GM12878 (cell line): Measurements from ENCODE around the gene PPP6R2. TPM values are rescaled to one million over a fixed set of nuclear protein-coding genes. Genes with fewer than 3 reads are reported as not detected.

Source experiments
- ATAC-seq: fragments of 200-7000 bp; cut with Tn5 transposase; 3 replicates; pipeline ENCODE4 v1.9.1; 2020; ENCODE audit warnings: mild to moderate bottlenecking, moderate library complexity
- BruUV-seq: library from RNA; stranded (reverse); fragments of 400-500 nt; replicated peaks from 2 replicates; lab custom pipeline; 2021; lab: Mats Ljungman, UMichigan
- CTCF ChIA-PET: fragments of 300-600 bp; sonication (Branson Sonifier 250); formaldehyde crosslinking; extraction: SDS; loops from one replicate; lab custom pipeline; 2021; ENCODE audit warnings: inconsistent platforms; lab: Yijun Ruan, JAX
- POLR2A ChIA-PET: fragments of 350-600 bp; formaldehyde crosslinking; extraction: SDS; loops from one replicate; lab custom pipeline; 2021; ENCODE audit warnings: inconsistent platforms; lab: Charles Lee
- RAD21 ChIA-PET: fragments of 300-600 bp; sonication (Branson Sonifier 250); formaldehyde crosslinking; loops from one replicate; lab custom pipeline; 2023; ENCODE audit warnings: antibody characterized with exemption; ENCODE audit not compliant: unreplicated experiment; lab: Charles Lee
- SMC1A ChIA-PET: fragments of 300-600 bp; sonication (Branson Sonifier 250); formaldehyde crosslinking; loops from one replicate; lab custom pipeline; 2023; ENCODE audit not compliant: unreplicated experiment, uncharacterized antibody; lab: Charles Lee
- DNase-seq: peaks from one replicate; pipeline ENCODE4 v3.0.0-alpha.2; 2011; ENCODE audit warnings: low read depth, low spot score
- FAIRE-seq: peaks from 3 replicates; lab custom pipeline; 2011; peaks lifted over from hg19 to GRCh38; lab: Jason Lieb, UNC
- H2AFZ ChIP-seq: 2 replicates; pipeline ENCODE4 v1.6.0; 2011; ENCODE audit warnings: low read depth, low read length, control low read depth; ENCODE audit not compliant: control insufficient read depth
- H3K27ac ChIP-seq: 2 replicates; pipeline ENCODE4 v1.5.1; 2011; ENCODE audit warnings: control low read depth; ENCODE audit not compliant: control insufficient read depth, insufficient read depth
- H3K27me3 ChIP-seq, 2 experiments: replicated peaks in 1 of 2; 2 replicates each; pipeline versions ENCODE4 v1.6.0 to v1.6.1; 2011; ENCODE audit warnings: low read length in 1 of 2; ENCODE audit not compliant: control insufficient read depth in 2 of 2, insufficient read depth in 2 of 2
- H3K36me3 ChIP-seq, 2 experiments: 2 replicates each; pipeline ENCODE4 v1.5.1; 2011; ENCODE audit warnings: low read length in 1 of 2; ENCODE audit not compliant: control insufficient read depth in 2 of 2, insufficient read depth in 2 of 2
- H3K4me1 ChIP-seq: 2 replicates; pipeline ENCODE4 v1.6.1; 2011; ENCODE audit warnings: mild to moderate bottlenecking, low read length, moderate library complexity, mixed read lengths; ENCODE audit not compliant: control insufficient read depth, insufficient read depth
- H3K4me2 ChIP-seq: 2 replicates; pipeline ENCODE4 v1.6.0; 2011; ENCODE audit warnings: control low read depth; ENCODE audit not compliant: control insufficient read depth, insufficient read depth
- H3K4me3 ChIP-seq: fragments of 200-600 bp; sonication (generic); 2 replicates; pipeline ENCODE4 v1.5.1; 2016
- H3K79me2 ChIP-seq: 2 replicates; pipeline ENCODE4 v1.6.0; 2011; ENCODE audit warnings: low read length; ENCODE audit not compliant: control insufficient read depth, insufficient read depth
- H3K9ac ChIP-seq: 2 replicates; pipeline ENCODE4 v1.8.0; 2011; ENCODE audit warnings: low read length, control low read depth, mixed read lengths; ENCODE audit not compliant: control insufficient read depth, insufficient read depth
- H3K9me3 ChIP-seq: replicated peaks from 3 replicates; pipeline ENCODE4 v1.5.1; 2011; ENCODE audit warnings: mild to moderate bottlenecking, low read length; ENCODE audit not compliant: control insufficient read depth, insufficient read depth
- H4K20me1 ChIP-seq: 2 replicates; pipeline ENCODE4 v1.6.0; 2011; ENCODE audit not compliant: control insufficient read depth, insufficient read depth
- CBX5 ChIP-seq: sonication (generic); IDR thresholded peaks from 2 replicates; pipeline ENCODE4 v1.6.1; 2016; ENCODE audit warnings: low read depth, moderate library complexity, mild to moderate bottlenecking, inconsistent platforms
- NRF1 ChIP-seq: conservative IDR thresholded peaks from 2 replicates; pipeline ENCODE4 v1.6.1; 2011; ENCODE audit warnings: mild to moderate bottlenecking, low read depth, low read length, improper control_type of control experiment
- POLR2A ChIP-seq: IDR thresholded peaks from 2 replicates; pipeline ENCODE4 v1.6.1; 2011; ENCODE audit warnings: low read depth, mild to moderate bottlenecking, low read length
- ZBTB11 ChIP-seq: fragments of 450-650 bp; formaldehyde crosslinking; IDR thresholded peaks from 2 replicates; pipeline ENCODE4 v1.5.0; 2022; ENCODE audit warnings: mild to moderate bottlenecking, missing genetic modification characterization
- WGBS: methylation state at CpG from one replicate; pipeline ENCODE4 v1.1.6; 2016; ENCODE audit warnings: low lambda C conversion rate; ENCODE audit not compliant: insufficient replicate concordance, insufficient coverage; ENCODE audit errors: missing lambda C conversion rate; 5-methylcytosine and 5-hydroxymethylcytosine counted together
- in situ Hi-C: fragments of 300-500 bp; cut with MboI; formaldehyde crosslinking; loops from 9 replicates; pipeline ENCODE4 v1.14.3; 2018; ENCODE audit warnings: mixed read lengths
- intact Hi-C: fragments of 100-400 bp; cut with micrococcal nuclease; formaldehyde crosslinking; loops from one replicate; pipeline ENCODE4 v1.14.2; 2022; ENCODE audit not compliant: unreplicated experiment
- polyA plus RNA-seq, 11 experiments: library from polyadenylated mRNA; depleted of rRNA in 4 of 11; unstranded in 6 of 11; stranded (reverse) in 5 of 11; fragments of >200 nt; fragmentation: Nextera tagmentation in 4 of 11; fragmentation: Illumina TruSeq in 1 of 11; extraction: Ambion mirVana in 4 of 11; extraction: Trizol in 1 of 11; gene quantifications; 1 replicate in 1 of 11; 2 replicates in 10 of 11; pipeline versions ENCODE4 v1.2.1 to v1.2.3, GENCODE V29; 2011 to 2016; ENCODE audit warnings: inconsistent platforms in 2 of 11, missing spikeins in 2 of 11, low read depth in 1 of 11
- total RNA-seq, 4 experiments: library from RNA; depleted of rRNA in 3 of 4; stranded (reverse); fragments of >200 nt in 3 of 4; fragmentation: Illumina TruSeq in 1 of 4; extraction: Trizol in 1 of 4; gene quantifications; 2 replicates each; pipeline versions ENCODE4 v1.2.1 to v1.2.3, GENCODE V29; 2013 to 2021

The PPP6R2 gene
- total and polyA plus RNA-seq, 10 of the 15 experiments (the other 5 are each of a cell fraction or from before 2014, with no cell fraction given), result 0.29 to 52.6 (median 25.4) TPM

DNA sequence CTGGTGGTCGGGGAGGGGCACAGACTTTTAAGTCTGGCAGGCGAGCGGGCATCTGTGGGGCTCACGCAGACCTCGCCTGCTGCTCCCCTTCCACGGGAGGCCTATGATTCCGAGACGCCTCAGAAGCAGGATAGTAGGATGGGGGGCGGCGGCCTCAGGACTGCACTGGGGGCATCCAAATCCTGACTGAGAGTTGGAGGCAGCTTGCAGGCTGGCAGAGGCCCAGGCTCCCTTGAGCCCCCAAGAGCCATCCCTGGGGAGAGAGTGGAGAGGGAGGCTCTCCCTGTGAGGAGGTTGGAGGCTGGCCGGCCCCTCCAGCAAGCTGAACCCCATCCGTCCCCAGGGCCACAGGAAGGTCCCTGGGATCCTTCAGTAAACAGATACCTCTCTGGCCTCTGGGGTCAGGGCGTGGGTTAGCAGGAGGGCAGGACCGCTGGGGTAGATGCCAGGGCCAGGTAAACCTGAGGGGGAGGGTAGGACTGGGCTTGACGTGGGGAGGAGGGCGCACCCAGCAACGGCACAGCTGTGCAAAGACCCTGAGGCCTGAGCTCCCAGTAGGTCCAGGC is 98.4 kb downstream of the PPP6R2 start:
- Histone ChIP-seq H3K79me2 (no peaks in the 10 kb centered on the region), H3K36me3 (peaks cover 3 to 35% of the 10 kb centered on the region in 2 experiments; a peak in 3 of 4 replicates), H4K20me1 (no peaks in the 10 kb centered on the region), H3K4me2 (no peak overlapping the region), H2AFZ (no peak overlapping the region), H3K9ac (no peak overlapping the region), H3K4me3 (no peak overlapping the region), H3K9me3 (no peaks in the 10 kb centered on the region), H3K27ac (no peak overlapping the region), H3K4me1 (no peaks in the 10 kb centered on the region), H3K27me3 (no peaks in the 10 kb centered on the region)
- intact Hi-C loops, result no loop called here
- ChIA-PET POLR2A (no interaction called here), RAD21 (no interaction called here), SMC1A (no interaction called here), CTCF (no interaction called here)
- FAIRE-seq (no peak), DNase-seq (no peak), ATAC-seq (no peak)
- BruUV-seq, result no TSS peak
- in situ Hi-C loops, result no loop called here
- 86% methylated on average over 17 of the region's 17 CpGs for WGBS
- TF ChIP-seq NRF1 (no peak), CBX5 (no peak)

DNA sequence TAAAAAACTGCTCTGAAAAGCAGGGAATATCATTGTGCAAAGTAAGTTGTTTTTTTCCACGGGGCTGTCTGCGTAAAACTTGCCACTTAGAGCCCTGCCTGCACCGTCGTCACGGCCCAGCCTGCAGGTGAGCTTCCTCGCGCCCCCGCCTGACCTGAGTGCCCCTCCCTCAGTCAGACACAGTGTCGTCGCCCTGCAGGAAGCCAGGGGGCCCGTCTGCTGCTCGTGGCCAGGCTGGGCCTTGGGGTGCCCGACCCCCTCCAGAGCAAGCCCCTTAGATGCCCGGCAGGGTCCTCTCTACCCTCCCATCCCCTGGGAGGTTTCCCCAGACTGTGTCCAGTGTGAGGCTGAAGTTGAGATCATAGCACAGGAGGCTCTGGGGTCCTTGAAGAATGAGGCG is 100.1 kb downstream of the PPP6R2 start:
- BruUV-seq, result TSS peak; percentile 83
- H3K9ac ChIP-seq, result no peak overlapping the region
- CTCF ChIA-PET, result no interaction called here
- no peaks in the 10 kb centered on the region for H3K4me1 ChIP-seq
- peak; percentile 40; the same call in 1 of the 2 replicates for TF ChIP-seq POLR2A
- no peak for TF ChIP-seq ZBTB11 (CRISPR knock-in tag)
- POLR2A ChIA-PET, result no interaction called here
- H3K4me3 ChIP-seq, result no peak overlapping the region
- RAD21 ChIA-PET, result no interaction called here
- H3K9me3 ChIP-seq, result no peaks in the 10 kb centered on the region
- no peak overlapping the region for H3K27ac ChIP-seq
- H3K27me3 ChIP-seq, result no peaks in the 10 kb centered on the region
- no peak overlapping the region for H2AFZ ChIP-seq
- intact Hi-C loops, result no loop called here
- in situ Hi-C loops, result no loop called here
- 79% methylated on average over 15 of the region's 15 CpGs for WGBS
- DNase-seq (no peak), ATAC-seq (no peak), FAIRE-seq (no peak)
- H3K4me2 ChIP-seq, result no peak overlapping the region
- no peaks in the 10 kb centered on the region for H4K20me1 ChIP-seq
- H3K79me2 ChIP-seq, result no peaks in the 10 kb centered on the region
- SMC1A ChIA-PET, result no interaction called here
- peaks cover 8 to 41% of the 10 kb centered on the region in 2 experiments; a peak in 3 of 4 replicates for H3K36me3 ChIP-seq
